Mesothelial cell of epicardium (in vitro differentiated cells): ENCODE results near the gene SGCD. TPM values are rescaled to one million over a fixed set of nuclear protein-coding genes. Genes with fewer than 3 reads are reported as not detected.

ENCODE experiments used
- DNase-seq, 2 experiments: peaks; one replicate each; pipeline ENCODE4 v3.0.0; 2021; ENCODE audit warnings: low spot score in 2 of 2; ENCODE audit not compliant: unreplicated experiment in 2 of 2
- H3K27ac Mint-ChIP-seq: 2 replicates; pipeline ENCODE4 v1.8.0; 2021; ENCODE audit warnings: mixed read lengths
- H3K27me3 Mint-ChIP-seq: 2 replicates; pipeline ENCODE4 v1.8.0; 2021; ENCODE audit warnings: low read depth, mixed read lengths
- H3K36me3 Mint-ChIP-seq: 2 replicates; pipeline ENCODE4 v1.8.0; 2021; ENCODE audit warnings: mixed read lengths
- H3K4me1 Mint-ChIP-seq: 2 replicates; pipeline ENCODE4 v1.8.0; 2021; ENCODE audit warnings: mixed read lengths
- H3K4me3 Mint-ChIP-seq: 2 replicates; pipeline ENCODE4 v1.8.0; 2021; ENCODE audit warnings: mild to moderate bottlenecking, moderate library complexity, mixed read lengths
- H3K9me3 Mint-ChIP-seq: 2 replicates; pipeline ENCODE4 v1.8.0; 2021; ENCODE audit warnings: mixed read lengths
- total RNA-seq: library from RNA; stranded (reverse); gene quantifications from 3 replicates; pipeline ENCODE4 v1.2.1, GENCODE V29; 2021
- TF ChIP-seq, protein P1 (sequence below): fragments of 200-600 bp; sonication (generic); IDR thresholded peaks from one replicate; pipeline ENCODE4 v1.5.0; 2021; ENCODE audit warnings: antibody characterized with exemption; ENCODE audit not compliant: unreplicated experiment

Gene SGCD
- total RNA-seq, 1 donor from 2014 or later: 4.9 TPM

DNA sequence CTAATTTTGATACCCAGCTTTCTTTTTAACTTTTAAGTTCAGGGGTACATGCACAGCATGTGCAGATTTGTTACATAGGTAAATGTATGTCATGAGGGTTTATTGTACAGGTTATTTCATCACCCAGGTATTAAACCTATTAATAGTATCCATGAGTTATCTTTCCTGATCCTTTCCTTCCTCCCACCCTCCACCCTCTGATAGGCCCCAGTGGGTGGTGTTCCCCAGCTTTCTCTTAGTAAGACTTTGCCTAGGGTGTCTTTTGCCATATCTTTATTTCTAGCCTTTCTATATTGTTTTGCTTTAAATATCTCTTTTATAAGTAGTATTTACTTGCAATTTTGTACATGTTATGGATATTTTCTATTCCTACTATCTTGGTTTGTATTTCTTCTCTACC, 243.7 kb downstream of the SGCD start:
- Mint-ChIP-seq H3K36me3 (no peaks in the 10 kb centered on the region), H3K4me3 (no peak overlapping the region), H3K27ac (no peak overlapping the region), H3K9me3 (no peaks in the 10 kb centered on the region), H3K27me3 (no peaks in the 10 kb centered on the region), H3K4me1 (peaks cover 7% of the 10 kb centered on the region)
- no peak for DNase-seq
- TF ChIP-seq, protein P1, sequence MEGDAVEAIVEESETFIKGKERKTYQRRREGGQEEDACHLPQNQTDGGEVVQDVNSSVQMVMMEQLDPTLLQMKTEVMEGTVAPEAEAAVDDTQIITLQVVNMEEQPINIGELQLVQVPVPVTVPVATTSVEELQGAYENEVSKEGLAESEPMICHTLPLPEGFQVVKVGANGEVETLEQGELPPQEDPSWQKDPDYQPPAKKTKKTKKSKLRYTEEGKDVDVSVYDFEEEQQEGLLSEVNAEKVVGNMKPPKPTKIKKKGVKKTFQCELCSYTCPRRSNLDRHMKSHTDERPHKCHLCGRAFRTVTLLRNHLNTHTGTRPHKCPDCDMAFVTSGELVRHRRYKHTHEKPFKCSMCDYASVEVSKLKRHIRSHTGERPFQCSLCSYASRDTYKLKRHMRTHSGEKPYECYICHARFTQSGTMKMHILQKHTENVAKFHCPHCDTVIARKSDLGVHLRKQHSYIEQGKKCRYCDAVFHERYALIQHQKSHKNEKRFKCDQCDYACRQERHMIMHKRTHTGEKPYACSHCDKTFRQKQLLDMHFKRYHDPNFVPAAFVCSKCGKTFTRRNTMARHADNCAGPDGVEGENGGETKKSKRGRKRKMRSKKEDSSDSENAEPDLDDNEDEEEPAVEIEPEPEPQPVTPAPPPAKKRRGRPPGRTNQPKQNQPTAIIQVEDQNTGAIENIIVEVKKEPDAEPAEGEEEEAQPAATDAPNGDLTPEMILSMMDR: no peak

DNA sequence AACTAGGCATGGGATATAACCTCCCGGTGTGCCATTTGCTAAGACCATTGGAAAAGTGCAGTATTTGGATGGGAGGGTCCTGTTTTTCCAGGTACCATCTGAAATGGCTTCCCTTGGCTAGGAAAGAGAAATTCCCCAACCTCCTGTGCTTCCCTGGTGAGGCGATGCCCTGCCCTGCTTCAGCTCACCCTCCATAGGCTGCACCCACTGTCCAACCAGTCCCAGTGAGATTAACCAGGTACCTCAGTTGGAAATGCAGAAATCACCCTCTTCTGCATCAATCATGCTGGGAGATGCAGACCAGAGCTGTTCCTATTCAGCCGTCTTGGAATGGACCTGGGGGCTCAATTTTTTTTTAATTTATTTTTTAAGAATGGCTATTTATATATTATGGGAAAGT, 254.8 kb downstream of the SGCD start:
- H3K27me3 Mint-ChIP-seq: peaks cover 5% of the 10 kb centered on the region
- no peaks in the 10 kb centered on the region for H3K4me1 Mint-ChIP-seq
- H3K9me3 Mint-ChIP-seq: peaks cover 30% of the 10 kb centered on the region
- H3K36me3 Mint-ChIP-seq: peaks cover 10% of the 10 kb centered on the region
- TF ChIP-seq, protein P1: no peak
- DNase-seq: no peak
- no peak overlapping the region for H3K27ac Mint-ChIP-seq
- no peak overlapping the region for H3K4me3 Mint-ChIP-seq

GRCh38 chr5:156582193-156582598, 255.2 kb downstream of the SGCD start:
- Mint-ChIP-seq H3K9me3 (peaks cover 29% of the 10 kb centered on the region), H3K4me3 (no peak overlapping the region), H3K27ac (no peak overlapping the region), H3K27me3 (peaks cover 5% of the 10 kb centered on the region), H3K36me3 (peaks cover 10% of the 10 kb centered on the region), H3K4me1 (peaks cover 2% of the 10 kb centered on the region)
- no peak for DNase-seq
- TF ChIP-seq, protein P1: no peak

DNA sequence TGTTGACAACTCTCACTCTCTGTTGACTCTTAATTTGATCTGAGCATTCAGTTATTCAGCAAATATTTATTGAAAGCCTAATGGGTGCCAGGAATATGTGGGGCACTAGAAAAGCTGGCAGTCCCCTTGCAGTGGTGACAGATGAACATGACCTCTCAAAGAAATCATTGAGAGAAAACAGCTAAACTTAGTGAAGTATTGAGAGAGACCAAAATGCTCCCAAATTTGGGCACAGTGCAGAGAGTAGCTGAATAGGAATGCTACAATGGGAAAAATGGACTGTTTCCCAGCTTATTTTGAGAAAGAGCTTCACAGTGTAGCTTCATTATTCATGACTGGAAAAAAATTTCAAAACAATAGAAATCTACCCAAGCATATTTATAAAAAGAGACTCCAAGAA, 257.9 kb downstream of the SGCD start:
- Mint-ChIP-seq H3K4me1 (peaks cover 19% of the 10 kb centered on the region), H3K27me3 (peaks cover 10% of the 10 kb centered on the region), H3K9me3 (peaks cover 12% of the 10 kb centered on the region), H3K27ac (no peak overlapping the region), H3K36me3 (peaks cover 6% of the 10 kb centered on the region), H3K4me3 (no peak overlapping the region)
- no peak for DNase-seq
- TF ChIP-seq, protein P1: no peak

- TF ChIP-seq, protein P1: no peak
Measured at GRCh38 chr5:156585999-156586398, 259.0 kb downstream of the SGCD start.

GRCh38 chr5:156587012-156587411, 260.0 kb downstream of the SGCD start:
- DNase-seq: no peak
- peaks cover 10% of the 10 kb centered on the region for H3K27me3 Mint-ChIP-seq
- no peak overlapping the region for H3K27ac Mint-ChIP-seq
- H3K4me1 Mint-ChIP-seq: peaks cover 29% of the 10 kb centered on the region
- no peaks in the 10 kb centered on the region for H3K9me3 Mint-ChIP-seq
- H3K36me3 Mint-ChIP-seq: no peaks in the 10 kb centered on the region
- TF ChIP-seq, protein P1: no peak
- H3K4me3 Mint-ChIP-seq: no peak overlapping the region

More at GRCh38 chr5:156585999-156586398, 259.0 kb downstream of the SGCD start:
- H3K36me3 Mint-ChIP-seq: no peaks in the 10 kb centered on the region
- H3K4me1 Mint-ChIP-seq: peaks cover 28% of the 10 kb centered on the region
- H3K27me3 Mint-ChIP-seq: peaks cover 10% of the 10 kb centered on the region
- H3K27ac Mint-ChIP-seq: no peak overlapping the region
- H3K9me3 Mint-ChIP-seq: peaks cover 1% of the 10 kb centered on the region
- no peak for DNase-seq
- no peak overlapping the region for H3K4me3 Mint-ChIP-seq
